ENCODE measurements around the gene OGN.

OGN gene

GRCh38 chr9:92373167-92373566, 31.2 kb downstream of the OGN start (continued):
- no peak for TF ChIP-seq ZBTB11 (tag by site-specific recombination; conservative IDR thresholded peaks at IDR 0.05; ENCODE audit: low read depth)
- TF ChIP-seq ZNF2 (tag by site-specific recombination; IDR thresholded peaks at IDR 0.05), result no peak

- TF ChIP-seq ZSCAN4 (tag by site-specific recombination; IDR thresholded peaks at IDR 0.05), result no peak
- no peak for TF ChIP-seq HIC1 (tag by site-specific recombination; IDR thresholded peaks at IDR 0.05)
- TF ChIP-seq GFI1B (tag by site-specific recombination; IDR thresholded peaks at IDR 0.05), result no peak
- no peak for TF ChIP-seq CTCF (tag by site-specific recombination; IDR thresholded peaks at IDR 0.05)
- no peak for TF ChIP-seq GLI2 (tag by site-specific recombination; IDR thresholded peaks at IDR 0.05; ENCODE audit: borderline replicate concordance, low read depth)
- TF ChIP-seq PRDM6 (tag by site-specific recombination; IDR thresholded peaks at IDR 0.05), result no peak
- no peak for TF ChIP-seq ZNF707 (tag by site-specific recombination; IDR thresholded peaks at IDR 0.05)
- no peak for TF ChIP-seq KLF17 (tag by site-specific recombination; IDR thresholded peaks at IDR 0.05)
- TF ChIP-seq ZNF280D (tag by site-specific recombination; IDR thresholded peaks at IDR 0.05), result no peak
- TF ChIP-seq MZF1 (tag by site-specific recombination; IDR thresholded peaks at IDR 0.05; ENCODE audit: borderline replicate concordance), result no peak
- no peak for TF ChIP-seq PRDM2 (tag by site-specific recombination; IDR thresholded peaks at IDR 0.05; ENCODE audit: borderline replicate concordance)
- Histone ChIP-seq H3K27ac (ENCODE audit: extremely low read depth, low read depth, low read length) (no peak overlapping the region), H3K4me1 (ENCODE audit: control insufficient read depth, insufficient read depth, low read length) (no peaks in the 10 kb centered on the region), H3K9me3 (ENCODE audit: control insufficient read depth, insufficient read depth, low read depth, low read length) (no peaks in the 10 kb centered on the region), H3K4me3 (ENCODE audit: low read depth, low read length) (no peak overlapping the region), H3K36me3 (ENCODE audit: control insufficient read depth in 2 of 2, insufficient read depth in 1 of 2, low read length in 2 of 2) (peaks cover 0 to 4% of the 10 kb centered on the region in 2 experiments; a peak in 1 of 3 replicates)
- POLR2A ChIA-PET, result no interaction called here
- CTCF ChIA-PET, result no interaction called here
These were observed 35.3 kb downstream of the OGN start for GRCh38 chr9:92369075-92369474.

Data from HEK293 (cell line).